ENCODE results near the gene P3H1. TPM values are rescaled to one million over a fixed set of nuclear protein-coding genes. Genes with fewer than 3 reads are reported as not detected.

P3H1 gene
- total and polyA plus RNA-seq, 2 experiments from 2014 or later, result 102 to 192 TPM

DNA sequence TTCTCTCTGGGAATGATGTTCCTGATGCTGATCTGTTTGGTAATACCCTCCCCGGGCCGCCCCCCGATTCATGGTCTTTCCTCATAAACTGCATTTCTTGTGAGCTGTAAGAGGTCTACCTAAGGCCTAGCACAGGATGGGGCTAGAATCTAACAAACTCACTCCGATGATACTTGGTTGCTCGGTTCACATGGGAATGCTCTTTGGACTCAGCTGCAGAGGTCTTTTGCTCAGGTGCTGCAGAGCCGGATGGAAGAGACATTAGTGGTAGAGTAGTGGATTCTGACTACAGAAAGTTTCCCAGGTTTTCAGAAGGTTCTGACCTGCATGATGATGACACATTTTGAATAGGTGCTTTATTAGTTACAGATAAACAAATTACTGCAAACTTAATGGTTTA, 9.7 kb upstream of the P3H1 start:
- Histone ChIP-seq H3K4me2 (no peak overlapping the region), H3K79me2 (peaks cover 20% of the 10 kb centered on the region), H3K27ac (no peak overlapping the region), H3K27me3 (no peaks in the 10 kb centered on the region), H3K9me3 (ENCODE audit: low read depth) (no peaks in the 10 kb centered on the region), H3K4me1 (ENCODE audit: insufficient read depth) (no peaks in the 10 kb centered on the region), H3K4me3 (no peak overlapping the region), H4K20me1 (ENCODE audit: insufficient read depth, poor library complexity, severe bottlenecking) (peaks cover 5% of the 10 kb centered on the region), H2AFZ (no peak overlapping the region), H3K36me3 (replicated peaks; ENCODE audit: insufficient read depth, low read depth) (peaks cover 3% of the 10 kb centered on the region), H3K9me2 (replicated peaks; ENCODE audit: insufficient read depth) (no peaks in the 10 kb centered on the region)
- WGBS (ENCODE audit: low lambda C conversion rate, missing lambda C conversion rate), result 92% methylated on average over 6 of the region's 6 CpGs
- no peak for DNase-seq (ENCODE audit: low spot score)
- TF ChIP-seq EZH2phosphoT487 (IDR thresholded peaks at IDR 0.05; ENCODE audit: low read depth, severe bottlenecking, unreplicated experiment) (no peak), EZH2 (IDR thresholded peaks at IDR 0.05; ENCODE audit: borderline replicate concordance) (no peak)
- TF ChIP-seq, protein P1, sequence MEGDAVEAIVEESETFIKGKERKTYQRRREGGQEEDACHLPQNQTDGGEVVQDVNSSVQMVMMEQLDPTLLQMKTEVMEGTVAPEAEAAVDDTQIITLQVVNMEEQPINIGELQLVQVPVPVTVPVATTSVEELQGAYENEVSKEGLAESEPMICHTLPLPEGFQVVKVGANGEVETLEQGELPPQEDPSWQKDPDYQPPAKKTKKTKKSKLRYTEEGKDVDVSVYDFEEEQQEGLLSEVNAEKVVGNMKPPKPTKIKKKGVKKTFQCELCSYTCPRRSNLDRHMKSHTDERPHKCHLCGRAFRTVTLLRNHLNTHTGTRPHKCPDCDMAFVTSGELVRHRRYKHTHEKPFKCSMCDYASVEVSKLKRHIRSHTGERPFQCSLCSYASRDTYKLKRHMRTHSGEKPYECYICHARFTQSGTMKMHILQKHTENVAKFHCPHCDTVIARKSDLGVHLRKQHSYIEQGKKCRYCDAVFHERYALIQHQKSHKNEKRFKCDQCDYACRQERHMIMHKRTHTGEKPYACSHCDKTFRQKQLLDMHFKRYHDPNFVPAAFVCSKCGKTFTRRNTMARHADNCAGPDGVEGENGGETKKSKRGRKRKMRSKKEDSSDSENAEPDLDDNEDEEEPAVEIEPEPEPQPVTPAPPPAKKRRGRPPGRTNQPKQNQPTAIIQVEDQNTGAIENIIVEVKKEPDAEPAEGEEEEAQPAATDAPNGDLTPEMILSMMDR (IDR thresholded peaks at IDR 0.05; ENCODE audit: poor library complexity), result no peak

DNA sequence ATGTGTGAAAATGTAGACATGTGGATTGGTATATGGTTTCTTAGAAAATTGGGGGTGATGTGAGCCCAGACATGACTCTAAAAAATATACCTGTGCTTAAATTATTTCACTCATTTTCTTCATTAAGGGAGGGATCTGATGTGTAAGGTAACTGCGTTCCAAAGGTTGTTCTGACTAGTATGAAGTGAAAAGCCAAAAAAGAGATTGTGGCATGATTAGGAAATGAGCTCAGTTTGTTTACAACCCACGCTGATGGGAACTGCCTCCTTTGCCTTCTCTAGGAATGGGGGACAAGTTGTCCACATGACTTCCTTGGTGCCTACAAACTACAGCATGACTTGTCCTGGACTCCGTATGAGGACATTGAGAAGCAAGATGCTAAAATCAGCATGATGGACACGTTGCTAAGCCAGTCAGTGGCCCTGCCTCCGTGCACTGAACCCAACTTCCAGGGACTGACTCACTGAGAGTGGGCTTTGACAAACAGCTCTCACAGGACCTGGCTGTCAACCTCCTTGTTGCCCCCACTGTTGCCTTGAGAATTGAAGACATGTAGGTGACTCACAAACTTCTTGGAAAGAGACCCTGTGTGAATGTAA, 8.2 kb upstream of the P3H1 start:
- TF ChIP-seq EZH2 (IDR thresholded peaks at IDR 0.05; ENCODE audit: borderline replicate concordance) (no peak), EZH2phosphoT487 (IDR thresholded peaks at IDR 0.05; ENCODE audit: low read depth, severe bottlenecking, unreplicated experiment) (no peak)
- TF ChIP-seq, protein P1 (IDR thresholded peaks at IDR 0.05; ENCODE audit: poor library complexity), result no peak
- Histone ChIP-seq H3K4me1 (ENCODE audit: insufficient read depth) (no peaks in the 10 kb centered on the region), H3K36me3 (replicated peaks; ENCODE audit: insufficient read depth, low read depth) (peaks cover 3% of the 10 kb centered on the region), H3K9me3 (ENCODE audit: low read depth) (no peaks in the 10 kb centered on the region), H2AFZ (no peak overlapping the region), H3K79me2 (peaks cover 35% of the 10 kb centered on the region), H3K4me2 (no peak overlapping the region), H3K27me3 (no peaks in the 10 kb centered on the region), H3K9me2 (replicated peaks; ENCODE audit: insufficient read depth) (no peaks in the 10 kb centered on the region), H4K20me1 (ENCODE audit: insufficient read depth, poor library complexity, severe bottlenecking) (peaks cover 5% of the 10 kb centered on the region), H3K4me3 (no peak overlapping the region), H3K27ac (no peak overlapping the region)
- no peak for DNase-seq (ENCODE audit: low spot score)
- WGBS (ENCODE audit: low lambda C conversion rate, missing lambda C conversion rate), result 93% methylated on average over 5 of the region's 5 CpGs

DNA sequence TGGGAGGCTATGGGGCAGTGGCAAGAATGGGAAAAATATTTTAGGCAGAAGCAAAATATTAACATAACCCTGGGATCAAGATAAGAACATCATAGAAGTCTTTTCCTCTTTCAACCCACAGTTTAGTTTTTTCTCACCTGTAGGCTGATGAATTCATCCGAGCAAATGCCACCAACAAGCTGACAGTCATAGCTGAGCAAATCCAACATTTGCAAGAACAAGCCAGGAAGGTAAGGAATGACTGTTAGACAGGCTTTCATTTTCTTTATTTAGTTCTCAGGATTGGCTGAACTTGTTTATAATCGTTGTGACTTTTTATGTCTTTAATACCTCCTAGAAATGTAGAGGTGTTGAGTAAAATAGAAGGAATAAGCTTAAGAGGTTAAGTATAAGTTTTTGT, 6.6 kb upstream of the P3H1 start:
- peaks cover 3% of the 10 kb centered on the region for H3K36me3 ChIP-seq (replicated peaks; ENCODE audit: insufficient read depth, low read depth)
- no peak for DNase-seq (ENCODE audit: low spot score)
- no peak overlapping the region for H3K4me2 ChIP-seq
- no peak overlapping the region for H2AFZ ChIP-seq
- no peaks in the 10 kb centered on the region for H3K27me3 ChIP-seq
- no peaks in the 10 kb centered on the region for H3K9me2 ChIP-seq (replicated peaks; ENCODE audit: insufficient read depth)
- H3K4me3 ChIP-seq, result no peak overlapping the region
- peaks cover 5% of the 10 kb centered on the region for H4K20me1 ChIP-seq (ENCODE audit: insufficient read depth, poor library complexity, severe bottlenecking)
- peaks cover 49% of the 10 kb centered on the region for H3K79me2 ChIP-seq
- H3K4me1 ChIP-seq (ENCODE audit: insufficient read depth), result peaks cover 3% of the 10 kb centered on the region
- H3K9me3 ChIP-seq (ENCODE audit: low read depth), result no peaks in the 10 kb centered on the region
- 77% methylated on average over 2 of the region's 2 CpGs for WGBS (ENCODE audit: low lambda C conversion rate, missing lambda C conversion rate)
- H3K27ac ChIP-seq, result no peak overlapping the region
- TF ChIP-seq EZH2 (IDR thresholded peaks at IDR 0.05; ENCODE audit: borderline replicate concordance) (no peak), EZH2phosphoT487 (IDR thresholded peaks at IDR 0.05; ENCODE audit: low read depth, severe bottlenecking, unreplicated experiment) (no peak)
- TF ChIP-seq, protein P1 (IDR thresholded peaks at IDR 0.05; ENCODE audit: poor library complexity), result no peak

Measured in hepatocyte (in vitro differentiated cells).